H1 (cell line): ENCODE results near the gene GPR141.

ENCODE experiments used
- ASH2L ChIP-seq: fragments of 200-600, 300-600 bp; sonication (generic); IDR thresholded peaks from one replicate; pipeline ENCODE4 v1.7.1; 2017; ENCODE audit warnings: low read length
- ATF3 ChIP-seq: IDR thresholded peaks from 2 replicates; pipeline ENCODE4 v1.6.1; 2011; ENCODE audit warnings: low read depth, mild to moderate bottlenecking, low read length; ENCODE audit not compliant: insufficient read depth
- CBX5 ChIP-seq: fragments of 300-800, 300-1000 bp; sonication (generic); IDR thresholded peaks from 2 replicates; pipeline ENCODE4 v1.7.1; 2016; ENCODE audit warnings: antibody characterized with exemption, low read length, low read depth
- KDM5A ChIP-seq: fragments of 200-600 bp; IDR thresholded peaks from 2 replicates; pipeline ENCODE4 v1.7.1; 2012; ENCODE audit warnings: mild to moderate bottlenecking, low read length, inconsistent platforms, mixed read lengths
- NRF1 ChIP-seq: IDR thresholded peaks from 2 replicates; pipeline ENCODE4 v1.6.1; 2011; ENCODE audit warnings: mild to moderate bottlenecking, low read depth, low read length, improper control_type of control experiment
- POLR2A ChIP-seq, 2 experiments: IDR thresholded peaks; 1 replicate in 1 of 2; 2 replicates in 1 of 2; pipeline ENCODE4 v1.6.1; 2011; ENCODE audit warnings: low read depth in 2 of 2, low read length in 2 of 2, mild to moderate bottlenecking in 2 of 2; ENCODE audit errors: control extremely low read depth in 1 of 2
- POU5F1 ChIP-seq: IDR thresholded peaks from 2 replicates; pipeline ENCODE4 v1.6.1; 2011; ENCODE audit warnings: low read depth, mild to moderate bottlenecking, low read length, moderate library complexity
- RAD21 ChIP-seq, 2 experiments: IDR thresholded peaks in 1 of 2; conservative IDR thresholded peaks in 1 of 2; 2 replicates each; pipeline ENCODE4 v1.6.1; 2011; ENCODE audit warnings: low read depth in 2 of 2, low read length in 2 of 2, improper control_type of control experiment in 1 of 2, inconsistent platforms in 1 of 2, mild to moderate bottlenecking in 1 of 2, moderate library complexity in 1 of 2
- SIN3A ChIP-seq, 2 experiments: IDR thresholded peaks in 1 of 2; conservative IDR thresholded peaks in 1 of 2; 2 replicates each; pipeline ENCODE4 v1.6.1; 2011 to 2012; ENCODE audit warnings: low read length in 2 of 2, improper control_type of control experiment in 1 of 2, low read depth in 1 of 2, mild to moderate bottlenecking in 1 of 2
- SP1 ChIP-seq: IDR thresholded peaks from 2 replicates; pipeline ENCODE4 v1.6.1; 2011; ENCODE audit warnings: low read depth, low read length
- TBP ChIP-seq: IDR thresholded peaks from 2 replicates; pipeline ENCODE4 v1.6.1; 2011; ENCODE audit warnings: low read depth, low read length, improper control_type of control experiment
- TF ChIP-seq, protein P1 (sequence below), 3 experiments: IDR thresholded peaks; 1 replicate in 2 of 3; 2 replicates in 1 of 3; pipeline versions ENCODE4 v1.5.1 to v1.6.1; 2011; ENCODE audit warnings: low read length in 3 of 3, mild to moderate bottlenecking in 3 of 3, inconsistent platforms in 2 of 3, low read depth in 1 of 3, moderate library complexity in 1 of 3; ENCODE audit not compliant: insufficient read depth in 1 of 3; ENCODE audit errors: control extremely low read depth in 1 of 3

- TF ChIP-seq ATF3 (no peak), ASH2L (no peak), CBX5 (no peak), SIN3A (conservative IDR thresholded peaks at IDR 0.05 in 1 of 2, IDR thresholded peaks at IDR 0.05 in 1 of 2; ENCODE audit: low read depth in 1 of 2, low read length in 2 of 2) (no peak), NRF1 (no peak), KDM5A (no peak), SP1 (no peak), TBP (no peak), POU5F1 (no peak), RAD21 (IDR thresholded peaks at IDR 0.05 in 1 of 2, conservative IDR thresholded peaks at IDR 0.05 in 1 of 2; ENCODE audit: low read depth in 2 of 2, low read length in 2 of 2) (no peak), POLR2A (IDR thresholded peaks at IDR 0.05; ENCODE audit: control extremely low read depth in 1 of 2, low read depth in 2 of 2, low read length in 2 of 2) (no peak)
- TF ChIP-seq, protein P1, sequence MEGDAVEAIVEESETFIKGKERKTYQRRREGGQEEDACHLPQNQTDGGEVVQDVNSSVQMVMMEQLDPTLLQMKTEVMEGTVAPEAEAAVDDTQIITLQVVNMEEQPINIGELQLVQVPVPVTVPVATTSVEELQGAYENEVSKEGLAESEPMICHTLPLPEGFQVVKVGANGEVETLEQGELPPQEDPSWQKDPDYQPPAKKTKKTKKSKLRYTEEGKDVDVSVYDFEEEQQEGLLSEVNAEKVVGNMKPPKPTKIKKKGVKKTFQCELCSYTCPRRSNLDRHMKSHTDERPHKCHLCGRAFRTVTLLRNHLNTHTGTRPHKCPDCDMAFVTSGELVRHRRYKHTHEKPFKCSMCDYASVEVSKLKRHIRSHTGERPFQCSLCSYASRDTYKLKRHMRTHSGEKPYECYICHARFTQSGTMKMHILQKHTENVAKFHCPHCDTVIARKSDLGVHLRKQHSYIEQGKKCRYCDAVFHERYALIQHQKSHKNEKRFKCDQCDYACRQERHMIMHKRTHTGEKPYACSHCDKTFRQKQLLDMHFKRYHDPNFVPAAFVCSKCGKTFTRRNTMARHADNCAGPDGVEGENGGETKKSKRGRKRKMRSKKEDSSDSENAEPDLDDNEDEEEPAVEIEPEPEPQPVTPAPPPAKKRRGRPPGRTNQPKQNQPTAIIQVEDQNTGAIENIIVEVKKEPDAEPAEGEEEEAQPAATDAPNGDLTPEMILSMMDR (IDR thresholded peaks at IDR 0.05; ENCODE audit: control extremely low read depth in 1 of 3, insufficient read depth in 1 of 3, low read depth in 1 of 3, low read length in 3 of 3): no peak
Measured at GRCh38 chr7:37642028-37642540, 41.5 kb upstream of the GPR141 start.
